MM.1S (cell line): ENCODE measurements around the gene DAB1.

Experiments
- CTCF ChIP-seq: fragments of 300-600 bp; sonication (generic); IDR thresholded peaks from 2 replicates; pipeline ENCODE4 v1.5.1; 2016; ENCODE audit warnings: antibody characterized with exemption, low read length, mixed read lengths
- EZH2 ChIP-seq: fragments of 300-600 bp; sonication (generic); optimal IDR thresholded peaks from 2 replicates; pipeline ENCODE3; 2017; ENCODE audit warnings: low read depth, mild to moderate bottlenecking, antibody characterized with exemption, low read length, mixed read lengths
- EZH2phosphoT487 ChIP-seq: fragments of 300-600 bp; sonication (generic); IDR thresholded peaks from 2 replicates; pipeline ENCODE4 v1.6.1; 2018; ENCODE audit warnings: antibody characterized with exemption, low read length

- TF ChIP-seq CTCF: peak; percentile 15
- no peak for TF ChIP-seq EZH2
- TF ChIP-seq EZH2phosphoT487: no peak
Measured at GRCh38 chr1:57079454-57080157, 344.3 kb downstream of the DAB1 start.
